ENCODE data around the gene FGF2. TPM values are rescaled to one million over a fixed set of nuclear protein-coding genes. Genes with fewer than 3 reads are reported as not detected.

FGF2 gene
- polyA plus RNA-seq, 1 of the 3 experiments (the other 2 are of a cell fraction) = 11.1 TPM

GRCh38 chr4:122803788-122804208 is 22.8 kb upstream of the FGF2 start (continued):
- TF ChIP-seq USF2 (IDR thresholded peaks at IDR 0.05; ENCODE audit: borderline replicate concordance, low read depth, low read length) = no peak

- DNase-seq = no peak
- CTCF ChIA-PET = no interaction called here
- 88% methylated on average over 3 of the region's 3 CpGs for WGBS (ENCODE audit: low lambda C conversion rate)
- Histone ChIP-seq H3K4me3 (ENCODE audit: low read depth in 2 of 2, low read length in 1 of 2) (no peak overlapping the region), H3K4me2 (no peak overlapping the region), H3K36me3 (replicated peaks in 1 of 2; ENCODE audit: control insufficient read depth in 1 of 2, insufficient read depth in 2 of 2, low read length in 1 of 2) (no peaks in the 10 kb centered on the region), H2AFZ (ENCODE audit: low read depth) (no peak overlapping the region), H3K27ac (ENCODE audit: low read depth in 2 of 2, low read length in 1 of 2) (no peak overlapping the region), H3K79me2 (ENCODE audit: insufficient read depth) (no peaks in the 10 kb centered on the region), H4K20me1 (ENCODE audit: insufficient read depth) (no peaks in the 10 kb centered on the region), H3K27me3 (ENCODE audit: insufficient read depth) (no peaks in the 10 kb centered on the region), H3K9ac (no peak overlapping the region), H3K9me2 (no peaks in the 10 kb centered on the region), H3K4me1 (ENCODE audit: control insufficient read depth in 1 of 2, insufficient read depth in 2 of 2, low read depth in 1 of 2, low read length in 1 of 2) (peaks cover 0 to 4% of the 10 kb centered on the region in 2 experiments; a peak in 1 of 4 replicates), H3K9me3 (no peaks in the 10 kb centered on the region), H3F3A (replicated peaks; ENCODE audit: insufficient read depth) (no peaks in the 10 kb centered on the region)
- TF ChIP-seq EP300 (IDR thresholded peaks at IDR 0.05; ENCODE audit: borderline replicate concordance in 1 of 2, low read depth in 1 of 2, low read length in 1 of 2) (no peak), RFX5 (IDR thresholded peaks at IDR 0.05; ENCODE audit: low read length) (no peak), PBX3 (IDR thresholded peaks at IDR 0.05) (no peak), NRF1 (IDR thresholded peaks at IDR 0.05; ENCODE audit: low read depth, low read length) (no peak), JUND (IDR thresholded peaks at IDR 0.05) (no peak), FOSL2 (IDR thresholded peaks at IDR 0.05; ENCODE audit: borderline replicate concordance, low read depth) (no peak), TEAD4 (IDR thresholded peaks at IDR 0.05; ENCODE audit: borderline replicate concordance, insufficient read depth) (no peak), GABPA (IDR thresholded peaks at IDR 0.05; ENCODE audit: low read depth) (no peak), NFIC (IDR thresholded peaks at IDR 0.05; ENCODE audit: borderline replicate concordance) (no peak), RAD21 (IDR thresholded peaks at IDR 0.05; ENCODE audit: low read length) (no peak), CTCF (IDR thresholded peaks at IDR 0.05) (no peak), GATA2 (CRISPR knock-in tag; IDR thresholded peaks at IDR 0.05) (no peak), TCF12 (IDR thresholded peaks at IDR 0.05) (no peak), CHD2 (IDR thresholded peaks at IDR 0.05; ENCODE audit: low read length, partially characterized antibody) (no peak), RXRA (IDR thresholded peaks at IDR 0.05; ENCODE audit: borderline replicate concordance, low read depth) (no peak), ELF1 (IDR thresholded peaks at IDR 0.05) (no peak)
- POLR2A ChIA-PET = no interaction called here
Observed at GRCh38 chr4:122806981-122807679, 19.5 kb upstream of the FGF2 start.

Data from SK-N-SH (cell line).